HG02884 (cell line): ENCODE measurements around the gene IL4.
"Not testable (repeated sequence)": the region's sequence is repeated elsewhere in the genome, so short reads cannot be mapped to it uniquely, and the experiment has no call there.

Experiments used
- ATAC-seq: cut with Tn5 transposase; IDR thresholded peaks from one replicate; pipeline ENCODE4 v1.9.1; 2021; ENCODE audit warnings: mild to moderate bottlenecking, moderate library complexity; ENCODE audit not compliant: unreplicated experiment

IL4 gene

GRCh38 chr5:132673939-132674630 lies at the start of gene IL4:
IL4 (plus strand) TSS chr5:132673989; CDS start chr5:132674051, 62 bp downstream.
- no peak for ATAC-seq

- no peak for ATAC-seq
Observed at GRCh38 chr5:132627470-132627869, 46.3 kb upstream of the IL4 start.

DNA sequence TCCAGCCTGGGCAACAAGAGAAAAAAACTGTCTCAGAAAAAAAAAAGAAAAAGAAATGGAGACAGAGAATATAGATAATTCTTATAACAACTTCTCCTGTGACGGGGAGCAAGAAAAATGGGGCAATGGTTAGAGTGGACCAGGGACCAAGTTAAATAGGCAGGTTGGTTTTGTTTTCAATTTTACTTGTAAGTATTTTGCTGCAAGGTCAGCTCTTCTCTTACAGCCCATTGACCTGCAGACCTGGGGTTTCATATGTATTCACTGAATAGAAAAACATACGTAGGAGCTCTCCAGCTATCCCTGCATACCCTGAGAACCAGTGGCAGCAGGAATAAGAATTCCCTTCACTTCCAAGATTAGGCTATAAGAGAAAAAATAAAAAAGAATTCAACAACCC lies 45.0 kb upstream of the IL4 start:
- ATAC-seq: no peak

GRCh38 chr5:132629230-132629944 lies 44.4 kb upstream of the IL4 start:
- ATAC-seq: no peak

DNA sequence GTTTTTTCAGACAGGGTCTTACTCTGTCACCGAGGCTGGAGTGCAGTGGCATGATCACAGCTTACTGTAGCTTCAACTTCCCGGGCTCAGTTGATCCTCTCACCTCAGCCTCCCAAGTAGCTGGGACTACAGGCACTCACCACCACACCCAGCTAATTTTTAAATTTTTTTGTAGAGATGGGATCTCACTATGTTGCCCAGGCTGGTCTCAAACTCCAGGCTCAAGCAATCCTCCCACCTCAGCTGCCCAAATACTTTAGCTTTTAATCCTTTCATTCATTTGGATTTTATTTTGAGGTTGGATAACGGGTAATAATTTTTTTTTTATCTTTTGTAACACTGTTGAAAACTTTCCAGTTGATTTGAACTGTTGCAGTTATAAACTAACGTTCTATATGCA lies 40.2 kb upstream of the IL4 start:
- ATAC-seq: not testable (repeated sequence)

DNA sequence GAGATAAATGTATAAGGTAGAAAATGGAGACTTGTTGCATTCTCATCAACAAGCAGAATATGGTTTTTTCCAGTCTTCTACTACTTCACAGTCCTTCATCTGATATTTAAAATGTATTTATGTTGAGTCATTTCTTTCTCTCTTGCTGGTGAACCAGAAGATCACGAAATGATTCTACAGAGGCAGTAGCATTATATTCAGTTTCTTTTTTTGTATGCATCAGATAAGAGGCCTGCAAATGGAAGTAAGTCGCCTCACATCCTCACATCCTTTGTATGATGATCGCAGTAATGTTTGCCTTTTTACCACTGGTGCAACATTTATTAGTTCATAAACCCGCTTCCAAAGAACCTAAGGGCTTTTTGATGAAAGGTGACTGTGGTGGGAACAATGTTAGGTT lies 37.9 kb upstream of the IL4 start:
- ATAC-seq: peak; percentile 52

DNA sequence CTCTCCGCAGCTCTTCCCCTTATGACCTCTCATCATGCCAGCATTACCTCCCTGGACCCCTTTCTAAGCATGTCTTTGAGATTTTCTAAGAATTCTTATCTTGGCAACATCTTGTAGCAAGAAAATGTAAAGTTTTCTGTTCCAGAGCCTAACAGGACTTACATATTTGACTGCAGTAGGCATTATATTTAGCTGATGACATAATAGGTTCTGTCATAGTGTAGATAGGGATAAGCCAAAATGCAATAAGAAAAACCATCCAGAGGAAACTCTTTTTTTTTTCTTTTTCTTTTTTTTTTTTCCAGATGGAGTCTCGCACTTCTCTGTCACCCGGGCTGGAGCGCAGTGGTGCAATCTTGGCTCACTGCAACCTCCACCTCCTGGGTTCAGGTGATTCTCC lies 36.5 kb upstream of the IL4 start:
- no peak for ATAC-seq

DNA sequence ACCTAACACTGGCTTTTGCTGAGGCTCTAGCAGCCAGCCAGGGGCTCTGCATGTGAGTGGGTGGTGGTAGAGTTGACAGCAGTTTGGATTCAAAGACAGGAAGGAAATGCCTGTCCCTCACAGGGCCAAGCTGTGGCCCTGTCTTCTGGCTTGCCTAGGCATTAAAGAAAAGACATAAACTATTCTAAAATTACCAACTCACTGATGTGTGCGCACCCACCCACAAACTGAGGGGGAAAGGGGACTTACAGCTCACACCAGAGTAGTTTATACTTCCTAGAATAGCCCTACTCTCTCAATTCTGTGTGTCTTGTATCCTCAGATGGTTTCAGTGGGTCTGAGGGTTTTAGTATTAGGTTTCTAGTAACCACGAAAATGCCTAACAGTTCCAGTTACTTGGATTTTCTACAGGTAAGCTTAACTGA lies 34.1 kb upstream of the IL4 start:
- peak; percentile 68 for ATAC-seq

GRCh38 chr5:132640613-132641012 lies 33.2 kb upstream of the IL4 start:
- ATAC-seq: no peak

DNA sequence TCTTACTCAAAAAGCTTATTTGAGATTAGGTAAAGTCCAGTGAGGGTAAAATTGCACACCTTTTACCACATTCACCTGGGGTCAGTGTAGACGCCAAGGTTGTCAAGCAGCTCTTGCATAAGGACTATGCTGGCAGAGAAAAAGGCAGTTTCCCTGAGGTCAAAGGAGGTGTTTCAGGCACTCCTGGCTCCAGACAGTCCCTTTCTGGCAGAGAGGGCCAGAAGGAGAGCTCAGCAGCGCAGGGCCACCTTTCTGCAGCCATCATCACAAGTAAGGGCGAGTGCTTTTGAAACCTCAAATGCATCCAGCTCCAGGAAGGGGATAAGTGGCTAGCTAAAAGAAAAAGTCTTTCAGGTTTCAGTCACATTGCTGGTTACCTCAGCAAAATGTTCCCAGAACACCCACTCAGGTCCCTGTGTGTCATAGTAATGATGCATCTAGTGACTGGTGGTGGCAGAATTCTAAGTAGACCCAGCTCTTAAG lies 32.5 kb upstream of the IL4 start:
- peak; percentile 39 for ATAC-seq

DNA sequence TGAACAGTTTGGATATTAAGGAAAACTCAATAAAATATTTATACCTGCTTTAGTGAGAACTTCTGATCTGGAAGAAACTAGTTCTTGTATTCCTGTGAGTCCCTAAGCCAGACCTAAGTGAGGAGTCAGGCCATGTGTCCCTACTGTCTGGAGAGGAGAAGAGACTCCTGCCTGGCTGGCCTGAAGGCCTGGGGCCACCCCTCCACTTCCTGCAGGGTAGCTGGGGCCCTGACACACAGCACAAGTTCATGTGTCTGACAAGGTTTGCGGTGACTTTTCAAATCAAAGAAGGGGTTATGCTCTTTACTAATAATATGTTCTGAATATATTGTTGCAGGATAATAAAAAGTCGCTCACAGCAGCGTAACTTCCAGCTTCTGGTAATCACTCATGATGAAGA lies 31.9 kb upstream of the IL4 start:
- ATAC-seq: no peak

DNA sequence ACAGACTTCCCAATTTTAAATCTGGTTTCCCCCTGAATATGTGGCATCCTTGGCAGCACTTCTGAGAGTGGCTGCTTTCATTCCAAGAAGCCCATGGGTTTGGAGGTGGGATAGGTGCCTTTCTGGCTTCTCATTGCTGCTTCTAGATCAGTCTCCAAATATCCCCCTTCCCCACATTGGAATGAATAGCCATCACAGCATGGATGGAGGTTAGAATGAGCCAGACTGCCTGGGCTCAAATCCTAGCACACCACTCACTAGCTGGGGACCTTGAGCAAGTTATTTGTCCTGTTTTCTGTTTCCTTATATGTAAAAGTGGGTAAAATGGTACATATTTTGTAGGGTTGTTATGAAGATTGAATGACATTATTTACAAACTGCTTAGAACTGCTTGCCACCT lies 29.6 kb upstream of the IL4 start:
- ATAC-seq: no peak

GRCh38 chr5:132646583-132647266 lies 27.1 kb upstream of the IL4 start:
- ATAC-seq: no peak

DNA sequence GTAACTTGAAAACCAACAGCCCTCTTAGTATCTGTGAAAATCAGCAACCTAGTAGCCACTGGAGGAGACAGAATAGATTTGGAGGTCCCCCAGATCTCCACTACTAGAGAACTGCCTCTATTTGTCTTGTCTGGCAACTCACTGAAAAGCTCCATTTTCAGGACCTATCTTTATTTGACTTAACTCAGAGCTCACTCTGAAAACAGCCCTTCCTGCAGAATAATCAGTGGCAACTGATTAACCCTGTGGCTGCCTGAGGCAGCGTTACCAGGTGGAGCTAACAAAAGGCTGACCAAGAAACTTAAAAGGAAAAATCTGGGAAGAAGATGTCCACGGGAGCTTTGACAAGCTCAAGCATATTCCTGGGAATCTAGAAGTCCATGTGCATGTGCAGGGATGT lies 26.3 kb upstream of the IL4 start:
- no peak for ATAC-seq

DNA sequence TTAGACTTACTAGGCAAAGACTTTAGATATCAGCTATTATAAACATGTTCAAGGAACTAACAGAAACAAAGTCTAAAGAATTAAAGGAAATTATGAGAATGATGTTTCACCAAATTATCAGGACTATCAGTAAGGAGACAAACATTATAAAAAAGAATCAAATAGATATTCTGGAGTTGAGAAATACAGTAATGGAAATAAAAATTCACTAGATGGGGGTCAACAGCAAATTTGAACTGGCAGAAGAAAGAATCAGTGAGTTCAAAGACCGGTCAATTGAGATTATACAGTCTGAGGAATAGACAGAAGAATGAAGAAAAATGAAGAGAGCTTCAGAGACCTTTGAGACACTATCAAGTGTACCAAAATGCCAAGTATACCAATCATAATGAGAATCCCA lies 25.4 kb upstream of the IL4 start:
- ATAC-seq: no peak

DNA sequence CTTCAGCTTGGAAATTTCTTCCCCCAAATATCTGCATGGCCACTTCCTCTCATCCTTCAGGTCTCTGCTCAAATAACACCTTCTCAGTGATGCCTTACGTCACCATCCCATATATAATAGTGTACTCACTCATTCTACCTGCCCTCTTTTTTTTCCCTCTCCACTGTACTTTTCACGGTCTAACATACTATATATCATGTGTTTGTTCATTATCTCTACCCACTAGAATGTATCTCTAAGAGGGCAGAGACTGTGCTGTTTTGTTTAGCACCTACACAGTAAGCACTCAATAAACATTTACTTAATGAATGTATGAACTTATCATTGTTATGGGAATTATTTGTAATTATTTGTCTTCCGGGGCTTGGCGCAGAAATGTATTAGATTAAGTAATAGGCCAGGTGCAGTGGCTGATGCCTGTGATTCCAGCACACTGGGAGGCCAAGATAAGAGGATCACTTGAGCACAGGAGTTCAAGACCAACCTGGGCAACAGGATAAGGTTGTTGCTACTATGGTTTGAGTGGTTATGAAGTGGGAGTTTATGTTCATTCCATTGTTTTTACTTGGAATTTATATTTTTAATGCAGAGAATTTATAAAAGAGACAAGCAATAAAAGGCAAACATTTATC lies 21.8 kb upstream of the IL4 start:
- no peak for ATAC-seq

- ATAC-seq: no peak
Observed at GRCh38 chr5:132653716-132654115, 20.1 kb upstream of the IL4 start.

- ATAC-seq: no peak
Observed at GRCh38 chr5:132655821-132656773, 17.7 kb upstream of the IL4 start.

GRCh38 chr5:132656774-132657355 lies 16.9 kb upstream of the IL4 start:
- no peak for ATAC-seq
